ENCODE data around the gene RAB7A.

DNA sequence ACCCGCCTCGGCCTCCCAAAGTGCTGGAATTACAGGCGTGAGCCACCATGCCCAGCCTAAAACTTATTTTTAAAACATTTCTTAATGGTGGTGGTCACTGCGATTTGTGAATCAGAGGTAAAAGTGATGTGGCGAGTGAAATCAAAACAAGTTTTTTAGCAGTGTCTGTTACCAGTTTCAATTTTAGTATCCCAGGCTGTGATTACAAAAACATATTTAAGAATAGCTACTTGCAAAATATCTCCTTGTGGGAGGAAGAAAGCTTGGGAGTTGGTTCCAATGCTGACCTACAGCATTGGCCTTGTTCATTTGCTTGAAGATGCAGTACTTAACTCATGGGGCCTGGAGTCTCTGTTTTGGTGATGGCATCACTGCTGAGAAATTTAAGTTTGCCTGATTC, 4.5 kb downstream of the RAB7A start:
- TF ChIP-seq, protein P1, sequence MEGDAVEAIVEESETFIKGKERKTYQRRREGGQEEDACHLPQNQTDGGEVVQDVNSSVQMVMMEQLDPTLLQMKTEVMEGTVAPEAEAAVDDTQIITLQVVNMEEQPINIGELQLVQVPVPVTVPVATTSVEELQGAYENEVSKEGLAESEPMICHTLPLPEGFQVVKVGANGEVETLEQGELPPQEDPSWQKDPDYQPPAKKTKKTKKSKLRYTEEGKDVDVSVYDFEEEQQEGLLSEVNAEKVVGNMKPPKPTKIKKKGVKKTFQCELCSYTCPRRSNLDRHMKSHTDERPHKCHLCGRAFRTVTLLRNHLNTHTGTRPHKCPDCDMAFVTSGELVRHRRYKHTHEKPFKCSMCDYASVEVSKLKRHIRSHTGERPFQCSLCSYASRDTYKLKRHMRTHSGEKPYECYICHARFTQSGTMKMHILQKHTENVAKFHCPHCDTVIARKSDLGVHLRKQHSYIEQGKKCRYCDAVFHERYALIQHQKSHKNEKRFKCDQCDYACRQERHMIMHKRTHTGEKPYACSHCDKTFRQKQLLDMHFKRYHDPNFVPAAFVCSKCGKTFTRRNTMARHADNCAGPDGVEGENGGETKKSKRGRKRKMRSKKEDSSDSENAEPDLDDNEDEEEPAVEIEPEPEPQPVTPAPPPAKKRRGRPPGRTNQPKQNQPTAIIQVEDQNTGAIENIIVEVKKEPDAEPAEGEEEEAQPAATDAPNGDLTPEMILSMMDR (conservative IDR thresholded peaks at IDR 0.05; ENCODE audit: low read depth, low read length) = no peak
- TF ChIP-seq POLR2A (IDR thresholded peaks at IDR 0.05; ENCODE audit: low read depth, low read length) = no peak
- TF ChIP-seq, protein P2, sequence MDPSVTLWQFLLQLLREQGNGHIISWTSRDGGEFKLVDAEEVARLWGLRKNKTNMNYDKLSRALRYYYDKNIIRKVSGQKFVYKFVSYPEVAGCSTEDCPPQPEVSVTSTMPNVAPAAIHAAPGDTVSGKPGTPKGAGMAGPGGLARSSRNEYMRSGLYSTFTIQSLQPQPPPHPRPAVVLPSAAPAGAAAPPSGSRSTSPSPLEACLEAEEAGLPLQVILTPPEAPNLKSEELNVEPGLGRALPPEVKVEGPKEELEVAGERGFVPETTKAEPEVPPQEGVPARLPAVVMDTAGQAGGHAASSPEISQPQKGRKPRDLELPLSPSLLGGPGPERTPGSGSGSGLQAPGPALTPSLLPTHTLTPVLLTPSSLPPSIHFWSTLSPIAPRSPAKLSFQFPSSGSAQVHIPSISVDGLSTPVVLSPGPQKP (IDR thresholded peaks at IDR 0.05; ENCODE audit: borderline replicate concordance, low read depth, low read length) = no peak
- no peak for TF ChIP-seq SMC3 (IDR thresholded peaks at IDR 0.05; ENCODE audit: low read depth, low read length)
- TF ChIP-seq FOS (IDR thresholded peaks at IDR 0.05; ENCODE audit: low read depth, low read length) = no peak
- no peak for TF ChIP-seq BHLHE40 (IDR thresholded peaks at IDR 0.05; ENCODE audit: low read depth, low read length)
- TF ChIP-seq RCOR1 (IDR thresholded peaks at IDR 0.05; ENCODE audit: insufficient replicate concordance, low read length) = no peak
- no peak for TF ChIP-seq MXI1 (IDR thresholded peaks at IDR 0.05; ENCODE audit: borderline replicate concordance, low read depth, low read length)
- no peak for TF ChIP-seq NFE2L2 (IDR thresholded peaks at IDR 0.05; ENCODE audit: low read depth, low read length)
